Omental fat pad (tissue), 4 donors: ENCODE measurements around the gene PIWIL4. TPM values are rescaled to one million over a fixed set of nuclear protein-coding genes. Genes with fewer than 3 reads are reported as not detected.
A peak's percentile ranks its signal among the peaks of the same experiment; 100 is the strongest.

ENCODE experiments used
- ATAC-seq: fragments of 150-250 bp; one replicate; pipeline ENCODE4 v1.9.1; 2016; ENCODE audit warnings: mild to moderate bottlenecking, moderate library complexity; ENCODE audit not compliant: low FRiP score
- DNase-seq: peaks from one replicate; pipeline ENCODE4 v3.0.0-alpha.2; 2019; ENCODE audit warnings: low spot score
- CTCF ChIP-seq, 3 donors: fragments of 450-650 bp; IDR thresholded peaks; one replicate each; pipeline ENCODE4 v1.5.1; 2016 to 2017; ENCODE audit warnings: antibody characterized with exemption in 3 of 3, mild to moderate bottlenecking in 3 of 3, moderate library complexity in 2 of 3
- total RNA-seq, 4 donors: library from RNA; depleted of rRNA; stranded (reverse); fragments of >200 nt; gene quantifications; one replicate each; pipeline ENCODE4 v1.1.0, GENCODE V29; 2016

Gene PIWIL4
- total RNA-seq, 4 donors from 2014 or later = 2.3 to 6.0 (median 2.7) TPM

- no peak for TF ChIP-seq CTCF (IDR thresholded peaks at IDR 0.05)
- DNase-seq (no peak), ATAC-seq (peak; percentile 68)
These were observed 30.1 kb upstream of the PIWIL4 start for GRCh38 chr11:94537031-94537600.

DNA sequence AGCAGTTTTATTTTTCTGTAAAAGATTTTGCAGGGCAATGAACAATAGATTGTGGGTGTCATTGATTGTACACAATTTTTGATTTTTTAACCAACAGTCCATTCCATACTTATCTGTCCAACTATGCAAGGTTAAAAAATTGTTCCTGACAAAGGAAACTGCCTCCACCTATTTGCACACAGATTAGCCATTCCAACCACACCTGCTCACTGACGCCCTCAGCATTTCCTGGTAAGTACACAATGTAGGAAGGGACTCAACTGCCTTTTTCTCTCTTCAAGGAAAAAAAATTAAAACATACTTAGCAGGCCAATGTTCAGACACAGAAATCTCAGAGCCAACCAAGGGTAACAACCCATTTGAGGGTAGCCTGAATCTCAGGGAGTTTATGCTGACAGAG, 27.7 kb upstream of the PIWIL4 start:
- no peak for DNase-seq
- TF ChIP-seq CTCF (IDR thresholded peaks at IDR 0.05) = no peak
- ATAC-seq = no peak

- DNase-seq (peak; percentile 44), ATAC-seq (peak; percentile 96)
- TF ChIP-seq CTCF (IDR thresholded peaks at IDR 0.05) = no peak
These were observed 23.2 kb upstream of the PIWIL4 start, which contains the start of gene FUT4 for GRCh38 chr11:94543695-94544645. TSS of gene FUT4 (plus strand) at chr11:94543921. CDS start at chr11:94544134, 213 bp downstream.

DNA sequence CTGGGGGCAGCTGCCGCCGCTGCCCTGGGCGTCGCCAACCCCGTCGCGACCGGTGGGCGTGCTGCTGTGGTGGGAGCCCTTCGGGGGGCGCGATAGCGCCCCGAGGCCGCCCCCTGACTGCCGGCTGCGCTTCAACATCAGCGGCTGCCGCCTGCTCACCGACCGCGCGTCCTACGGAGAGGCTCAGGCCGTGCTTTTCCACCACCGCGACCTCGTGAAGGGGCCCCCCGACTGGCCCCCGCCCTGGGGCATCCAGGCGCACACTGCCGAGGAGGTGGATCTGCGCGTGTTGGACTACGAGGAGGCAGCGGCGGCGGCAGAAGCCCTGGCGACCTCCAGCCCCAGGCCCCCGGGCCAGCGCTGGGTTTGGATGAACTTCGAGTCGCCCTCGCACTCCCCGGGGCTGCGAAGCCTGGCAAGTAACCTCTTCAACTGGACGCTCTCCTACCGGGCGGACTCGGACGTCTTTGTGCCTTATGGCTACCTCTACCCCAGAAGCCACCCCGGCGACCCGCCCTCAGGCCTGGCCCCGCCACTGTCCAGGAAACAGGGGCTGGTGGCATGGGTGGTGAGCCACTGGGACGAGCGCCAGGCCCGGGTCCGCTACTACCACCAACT, 22.4 kb upstream of the PIWIL4 start:
- DNase-seq = no peak
- ATAC-seq = peak; percentile 21
- no peak for TF ChIP-seq CTCF (IDR thresholded peaks at IDR 0.05)

- no peak for TF ChIP-seq CTCF (IDR thresholded peaks at IDR 0.05)
- DNase-seq (no peak), ATAC-seq (no peak)
These were observed 21.7 kb upstream of the PIWIL4 start for GRCh38 chr11:94545264-94546161.

- ATAC-seq (no peak), DNase-seq (no peak)
- TF ChIP-seq CTCF (IDR thresholded peaks at IDR 0.05) = no peak
These were observed 21.1 kb upstream of the PIWIL4 start for GRCh38 chr11:94546162-94546470.
